OCI-LY7 (cell line): Measurements from ENCODE around the gene RFK. TPM values are rescaled to one million over a fixed set of nuclear protein-coding genes. Genes with fewer than 3 reads are reported as not detected.

ENCODE experiments used
- BruUV-seq: library from RNA; stranded (reverse); fragments of 400-500 nt; replicated peaks from 2 replicates; lab custom pipeline; 2021; lab: Mats Ljungman, UMichigan
- CTCF ChIA-PET: fragments of 300-600 bp; sonication (Branson Sonifier 250); formaldehyde crosslinking; loops from one replicate; lab custom pipeline; 2022; ENCODE audit warnings: antibody characterized with exemption; ENCODE audit not compliant: unreplicated experiment; lab: Charles Lee
- POLR2A ChIA-PET: fragments of 300-600 bp; sonication (Branson Sonifier 250); formaldehyde crosslinking; loops from one replicate; lab custom pipeline; 2022; ENCODE audit warnings: antibody characterized with exemption; lab: Charles Lee
- DNase-seq: peaks from one replicate; pipeline ENCODE4 v3.0.0-alpha.2; 2015; ENCODE audit warnings: low spot score
- H2AFZ ChIP-seq: fragments of 200-600 bp; sonication (generic), shearing (Covaris generic); 2 replicates; pipeline ENCODE4 v1.6.1; 2014; ENCODE audit warnings: mild to moderate bottlenecking, antibody characterized with exemption, low read length, moderate library complexity
- H3K27ac ChIP-seq: fragments of 200-600 bp; sonication (generic); 2 replicates; pipeline ENCODE4 v1.5.1; 2014; ENCODE audit warnings: mixed run types, low read depth, mild to moderate bottlenecking, moderate library complexity, low read length, inconsistent platforms; ENCODE audit not compliant: poor library complexity, severe bottlenecking
- H3K36me3 ChIP-seq: fragments of 200-600 bp; sonication (generic); 2 replicates; pipeline ENCODE4 v1.6.1; 2014; ENCODE audit warnings: mild to moderate bottlenecking, antibody characterized with exemption, low read length, moderate library complexity, mixed read lengths; ENCODE audit not compliant: insufficient read depth
- H3K4me1 ChIP-seq: fragments of 200-600 bp; sonication (generic); 2 replicates; pipeline ENCODE4 v1.5.1; 2014; ENCODE audit warnings: mild to moderate bottlenecking, low read length; ENCODE audit not compliant: insufficient read depth, poor library complexity, severe bottlenecking
- H3K4me2 ChIP-seq: fragments of 200-600 bp; sonication (generic); 2 replicates; pipeline ENCODE4 v1.6.1; 2014; ENCODE audit warnings: mild to moderate bottlenecking, low read length
- H3K4me3 ChIP-seq: fragments of 200-600 bp; sonication (generic); 2 replicates; pipeline ENCODE4 v1.5.1; 2014; ENCODE audit warnings: mild to moderate bottlenecking, low read depth, low read length; ENCODE audit not compliant: poor library complexity, severe bottlenecking
- H3K79me2 ChIP-seq: fragments of 200-600 bp; sonication (generic); 2 replicates; pipeline ENCODE4 v1.6.1; 2016; ENCODE audit warnings: low read depth, mild to moderate bottlenecking, low read length, moderate library complexity, mixed read lengths; ENCODE audit not compliant: insufficient read depth
- H3K9me2 ChIP-seq: fragments of 200-600 bp; sonication (generic); 2 replicates; pipeline ENCODE4 v1.6.1; 2016; ENCODE audit warnings: mild to moderate bottlenecking, low read length, mixed read lengths; ENCODE audit not compliant: insufficient read depth
- H3K9me3 ChIP-seq: fragments of 200-600 bp; sonication (generic); 2 replicates; pipeline ENCODE4 v1.6.1; 2014; ENCODE audit warnings: mild to moderate bottlenecking, mixed run types, low read length, mixed read lengths
- H4K20me1 ChIP-seq: fragments of 200-600 bp; sonication (generic); 2 replicates; pipeline ENCODE4 v1.6.1; 2014; ENCODE audit warnings: mild to moderate bottlenecking, antibody characterized with exemption, low read length, moderate library complexity, mixed read lengths; ENCODE audit not compliant: insufficient read depth
- EZH2phosphoT487 ChIP-seq: fragments of 200-600 bp; sonication (generic); IDR thresholded peaks from 2 replicates; pipeline ENCODE4 v1.6.1; 2018; ENCODE audit warnings: low read depth, borderline replicate concordance, mild to moderate bottlenecking, mixed run types, antibody characterized with exemption, low read length, moderate library complexity, mixed read lengths
- intact Hi-C: fragments of 100-400 bp; cut with micrococcal nuclease; formaldehyde crosslinking; loops from one replicate; pipeline ENCODE4 v1.10.0; 2022; ENCODE audit not compliant: unreplicated experiment
- total RNA-seq, 2 experiments: library from RNA; depleted of rRNA in 1 of 2; stranded (reverse); fragments of >200 nt in 1 of 2; shearing (Covaris generic) in 1 of 2; gene quantifications; 2 replicates each; pipeline ENCODE4 v1.2.3, GENCODE V29; 2014 to 2022
- TF ChIP-seq, protein P1 (sequence below): fragments of 200-600 bp; sonication (generic); conservative IDR thresholded peaks from 2 replicates; pipeline ENCODE4 v1.5.1; 2014; ENCODE audit warnings: mild to moderate bottlenecking, antibody characterized with exemption, low read length, moderate library complexity, mixed read lengths

The RFK gene
- total RNA-seq, 2 experiments from 2014 or later = 28.7 to 37.8 TPM

DNA sequence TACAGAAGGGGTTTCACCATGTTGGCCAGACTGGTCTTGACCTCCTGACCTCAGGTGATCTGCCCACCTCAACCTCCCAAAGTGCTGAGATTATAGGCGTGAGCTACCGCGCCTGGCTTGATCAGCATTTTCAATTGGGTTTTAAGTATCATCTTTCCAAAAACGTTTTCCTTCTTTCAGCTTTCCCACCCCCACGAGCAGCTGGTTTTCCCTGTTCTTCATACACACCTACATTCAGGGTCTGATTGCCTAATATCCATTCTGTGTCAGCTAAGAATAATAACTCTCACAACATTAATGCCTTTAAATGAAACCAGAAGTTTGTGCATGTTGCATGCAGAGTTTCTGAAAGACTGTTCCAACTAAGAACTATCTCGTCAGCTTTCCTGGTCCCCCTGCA is 38.3 kb downstream of the RFK start:
- Histone ChIP-seq H3K4me3 (no peak overlapping the region), H3K36me3 (no peaks in the 10 kb centered on the region), H3K4me2 (no peak overlapping the region), H3K9me2 (no peaks in the 10 kb centered on the region), H3K9me3 (no peaks in the 10 kb centered on the region), H3K79me2 (no peaks in the 10 kb centered on the region), H3K27ac (no peak overlapping the region), H4K20me1 (no peaks in the 10 kb centered on the region), H3K4me1 (no peaks in the 10 kb centered on the region), H2AFZ (no peak overlapping the region)
- TF ChIP-seq EZH2phosphoT487 = no peak
- TF ChIP-seq, protein P1, sequence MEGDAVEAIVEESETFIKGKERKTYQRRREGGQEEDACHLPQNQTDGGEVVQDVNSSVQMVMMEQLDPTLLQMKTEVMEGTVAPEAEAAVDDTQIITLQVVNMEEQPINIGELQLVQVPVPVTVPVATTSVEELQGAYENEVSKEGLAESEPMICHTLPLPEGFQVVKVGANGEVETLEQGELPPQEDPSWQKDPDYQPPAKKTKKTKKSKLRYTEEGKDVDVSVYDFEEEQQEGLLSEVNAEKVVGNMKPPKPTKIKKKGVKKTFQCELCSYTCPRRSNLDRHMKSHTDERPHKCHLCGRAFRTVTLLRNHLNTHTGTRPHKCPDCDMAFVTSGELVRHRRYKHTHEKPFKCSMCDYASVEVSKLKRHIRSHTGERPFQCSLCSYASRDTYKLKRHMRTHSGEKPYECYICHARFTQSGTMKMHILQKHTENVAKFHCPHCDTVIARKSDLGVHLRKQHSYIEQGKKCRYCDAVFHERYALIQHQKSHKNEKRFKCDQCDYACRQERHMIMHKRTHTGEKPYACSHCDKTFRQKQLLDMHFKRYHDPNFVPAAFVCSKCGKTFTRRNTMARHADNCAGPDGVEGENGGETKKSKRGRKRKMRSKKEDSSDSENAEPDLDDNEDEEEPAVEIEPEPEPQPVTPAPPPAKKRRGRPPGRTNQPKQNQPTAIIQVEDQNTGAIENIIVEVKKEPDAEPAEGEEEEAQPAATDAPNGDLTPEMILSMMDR = no peak
- DNase-seq = no peak
- ChIA-PET CTCF (no interaction called here), POLR2A (interaction anchor here (0.7 kb wide), 1 partner anchor 1234 kb away, joined by 3 read pairs; no protein-coding TSS in a partner anchor)
- intact Hi-C loops = no loop called here
- no TSS peak for BruUV-seq

DNA sequence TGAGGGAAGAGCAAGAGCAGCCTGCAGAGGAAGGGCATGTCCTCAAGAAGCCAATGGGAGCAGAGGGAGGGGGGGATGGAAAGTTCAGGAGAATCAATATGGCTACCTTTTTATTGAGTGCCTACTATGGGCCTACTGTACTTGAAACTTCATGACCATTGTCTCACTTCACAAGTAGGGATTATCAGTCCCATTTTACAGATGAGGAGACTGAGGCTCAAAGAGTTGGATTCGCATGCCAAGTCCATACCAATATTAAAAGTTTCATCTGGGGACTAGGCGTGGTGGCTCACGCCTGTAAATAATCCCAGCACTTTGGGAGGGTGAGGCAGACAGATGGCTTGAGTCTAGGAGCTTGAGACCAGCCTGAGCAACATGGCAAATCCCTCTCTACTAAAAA is 40.0 kb downstream of the RFK start:
- H3K9me2 ChIP-seq = no peaks in the 10 kb centered on the region
- BruUV-seq = no TSS peak
- no peaks in the 10 kb centered on the region for H3K4me1 ChIP-seq
- H3K79me2 ChIP-seq = no peaks in the 10 kb centered on the region
- H3K9me3 ChIP-seq = no peaks in the 10 kb centered on the region
- TF ChIP-seq, protein P1 = no peak
- TF ChIP-seq EZH2phosphoT487 = no peak
- H4K20me1 ChIP-seq = no peaks in the 10 kb centered on the region
- intact Hi-C loops = no loop called here
- no peaks in the 10 kb centered on the region for H3K36me3 ChIP-seq
- H3K4me3 ChIP-seq = no peak overlapping the region
- DNase-seq = no peak
- H3K4me2 ChIP-seq = no peak overlapping the region
- ChIA-PET POLR2A (interaction anchor here (1.1 kb wide), 1 partner anchor 9 kb away, joined by 3 read pairs; no protein-coding TSS in a partner anchor), CTCF (no interaction called here)
- no peak overlapping the region for H2AFZ ChIP-seq
- no peak overlapping the region for H3K27ac ChIP-seq

DNA sequence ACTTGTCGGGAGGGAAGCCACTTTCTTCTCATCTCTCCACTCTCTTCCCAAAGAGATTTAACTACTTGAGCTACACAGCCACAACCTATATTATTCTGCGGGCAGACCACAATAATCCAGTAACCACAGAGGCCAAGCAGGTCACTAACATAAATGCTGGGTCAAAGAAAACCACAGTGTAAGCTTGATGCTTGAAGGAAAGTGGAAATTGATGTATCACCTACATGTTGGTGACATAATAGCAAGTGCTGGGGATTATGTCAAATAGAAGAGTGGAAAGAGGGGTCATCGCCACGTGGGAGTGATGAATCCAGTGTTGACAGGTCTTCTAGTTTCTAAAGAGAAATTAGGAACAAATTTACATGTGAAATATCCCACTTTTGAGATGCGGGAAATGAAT is 40.9 kb downstream of the RFK start:
- POLR2A ChIA-PET = interaction anchor here (1.5 kb wide), 1 partner anchor 16 kb away, joined by 5 read pairs; no protein-coding TSS in a partner anchor
- H3K9me2 ChIP-seq = no peaks in the 10 kb centered on the region
- no peak overlapping the region for H2AFZ ChIP-seq
- no peaks in the 10 kb centered on the region for H3K79me2 ChIP-seq
- H3K4me2 ChIP-seq = no peak overlapping the region
- H3K4me3 ChIP-seq = no peak overlapping the region
- no peak overlapping the region for H3K27ac ChIP-seq
- no peaks in the 10 kb centered on the region for H4K20me1 ChIP-seq
- CTCF ChIA-PET = no interaction called here
- TF ChIP-seq, protein P1 = no peak
- TF ChIP-seq EZH2phosphoT487 = no peak
- no peaks in the 10 kb centered on the region for H3K4me1 ChIP-seq
- H3K9me3 ChIP-seq = no peaks in the 10 kb centered on the region
- no TSS peak for BruUV-seq
- DNase-seq = no peak
- intact Hi-C loops = no loop called here
- H3K36me3 ChIP-seq = no peaks in the 10 kb centered on the region
